Measurements from ENCODE around the gene ABCC1. TPM values are rescaled to one million over a fixed set of nuclear protein-coding genes. Genes with fewer than 3 reads are reported as not detected.

The ABCC1 gene
- total RNA-seq, 1 experiment from 2014 or later, result 56.4 TPM

DNA sequence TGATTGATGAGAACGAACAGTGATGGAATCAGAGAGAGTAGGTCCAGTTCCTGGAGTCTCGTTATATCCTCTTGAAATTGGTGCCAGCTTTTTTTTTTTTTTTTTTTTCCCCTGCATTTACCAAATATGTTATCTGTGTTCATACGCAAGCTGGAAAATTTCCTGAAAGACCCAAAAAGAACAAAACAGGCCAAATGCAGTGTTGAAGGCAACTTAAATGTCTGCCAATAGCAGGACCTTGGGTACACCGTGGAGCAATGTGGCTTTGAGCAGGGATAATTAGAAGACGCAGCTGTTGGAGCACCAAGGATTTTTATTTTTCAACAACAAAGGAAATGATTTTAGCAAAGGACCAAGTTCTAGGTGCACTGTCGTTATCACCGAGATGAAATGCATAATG lies 168.9 kb downstream of the ABCC1 start:
- no peaks in the 10 kb centered on the region for H4K20me1 ChIP-seq (ENCODE audit: control insufficient read depth, insufficient read depth, insufficient read length)
- H3K14ac ChIP-seq (ENCODE audit: insufficient read depth, low read length), result no peak overlapping the region
- no peak overlapping the region for H2AFZ ChIP-seq (ENCODE audit: low read length)
- H2AK5ac ChIP-seq (ENCODE audit: insufficient read length, low read length), result no peak overlapping the region
- no peaks in the 10 kb centered on the region for H3K79me1 ChIP-seq (ENCODE audit: insufficient read depth, low read depth, low read length, poor library complexity, severe bottlenecking)
- H3K4me1 Mint-ChIP-seq, result no peaks in the 10 kb centered on the region
- no peak overlapping the region for H3K4me3 Mint-ChIP-seq
- H2BK5ac ChIP-seq (ENCODE audit: insufficient read length, low read length), result no peak overlapping the region
- H3K9me3 Mint-ChIP-seq, result no peaks in the 10 kb centered on the region; a peak in 1 of 5 replicates
- no peaks in the 10 kb centered on the region for H3K27me3 ChIP-seq (ENCODE audit: insufficient read depth, low read length)
- H3T11ph ChIP-seq (ENCODE audit: low read length), result no peak overlapping the region
- no peaks in the 10 kb centered on the region for H3K4me1 ChIP-seq (ENCODE audit: insufficient read depth, low read length)
- no peak overlapping the region for H3K9ac ChIP-seq (ENCODE audit: extremely low read depth, insufficient read length, low read length)
- no peak for DNase-seq
- TF ChIP-seq, protein P1, sequence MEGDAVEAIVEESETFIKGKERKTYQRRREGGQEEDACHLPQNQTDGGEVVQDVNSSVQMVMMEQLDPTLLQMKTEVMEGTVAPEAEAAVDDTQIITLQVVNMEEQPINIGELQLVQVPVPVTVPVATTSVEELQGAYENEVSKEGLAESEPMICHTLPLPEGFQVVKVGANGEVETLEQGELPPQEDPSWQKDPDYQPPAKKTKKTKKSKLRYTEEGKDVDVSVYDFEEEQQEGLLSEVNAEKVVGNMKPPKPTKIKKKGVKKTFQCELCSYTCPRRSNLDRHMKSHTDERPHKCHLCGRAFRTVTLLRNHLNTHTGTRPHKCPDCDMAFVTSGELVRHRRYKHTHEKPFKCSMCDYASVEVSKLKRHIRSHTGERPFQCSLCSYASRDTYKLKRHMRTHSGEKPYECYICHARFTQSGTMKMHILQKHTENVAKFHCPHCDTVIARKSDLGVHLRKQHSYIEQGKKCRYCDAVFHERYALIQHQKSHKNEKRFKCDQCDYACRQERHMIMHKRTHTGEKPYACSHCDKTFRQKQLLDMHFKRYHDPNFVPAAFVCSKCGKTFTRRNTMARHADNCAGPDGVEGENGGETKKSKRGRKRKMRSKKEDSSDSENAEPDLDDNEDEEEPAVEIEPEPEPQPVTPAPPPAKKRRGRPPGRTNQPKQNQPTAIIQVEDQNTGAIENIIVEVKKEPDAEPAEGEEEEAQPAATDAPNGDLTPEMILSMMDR (conservative IDR thresholded peaks at IDR 0.05), result no peak
- no peak overlapping the region for H4K8ac ChIP-seq (replicated peaks; ENCODE audit: insufficient read length, low read depth, low read length)
- H3K27ac Mint-ChIP-seq, result no peak overlapping the region
- peaks cover 53 to 85% (median 78%) of the 10 kb centered on the region in 3 experiments for H3K36me3 Mint-ChIP-seq (ENCODE audit: insufficient read depth in 1 of 3, low read depth in 3 of 3)
- H2BK15ac ChIP-seq (ENCODE audit: low read depth, low read length), result no peak overlapping the region
- no peak overlapping the region for H3K4me2 ChIP-seq (ENCODE audit: insufficient read depth, insufficient read length, low read length)
- H3K79me2 ChIP-seq (ENCODE audit: insufficient read depth, low read length), result no peaks in the 10 kb centered on the region
- no peak overlapping the region for H2BK120ac ChIP-seq (ENCODE audit: low read depth, low read length, poor library complexity, severe bottlenecking)
- no peaks in the 10 kb centered on the region for H3K23me2 ChIP-seq (ENCODE audit: insufficient read length, low read depth, low read length, poor library complexity, severe bottlenecking)
- no peaks in the 10 kb centered on the region for H3K27me3 Mint-ChIP-seq (ENCODE audit: low read depth)
- no peak overlapping the region for H4K5ac ChIP-seq (ENCODE audit: insufficient read length, low read depth, low read length)
- H3K9me3 ChIP-seq (ENCODE audit: control insufficient read depth, low read depth, low read length), result no peaks in the 10 kb centered on the region
- H3K4ac ChIP-seq (ENCODE audit: low read depth, low read length), result no peak overlapping the region
- no CpG with 5 or more reads among the region's 7 CpGs for WGBS (ENCODE audit: extremely low coverage, insufficient read length, low lambda C conversion rate)
- H2BK12ac ChIP-seq (ENCODE audit: insufficient read length, low read depth, low read length), result no peak overlapping the region
- H3K18ac ChIP-seq (ENCODE audit: insufficient read length, low read depth, low read length), result no peak overlapping the region
- no peak overlapping the region for H3K56ac ChIP-seq (ENCODE audit: insufficient read length, low read depth, low read length)
- H3K27ac ChIP-seq (ENCODE audit: insufficient read length, low read depth, low read length), result no peak overlapping the region
- no peak overlapping the region for H3K23ac ChIP-seq (ENCODE audit: insufficient read length, low read depth, low read length)
- H2BK20ac ChIP-seq (ENCODE audit: low read depth, low read length, poor library complexity, severe bottlenecking), result no peak overlapping the region
- no peak overlapping the region for H4K91ac ChIP-seq (ENCODE audit: insufficient read length, low read depth, low read length)
